PC-9 (cell line): Measurements from ENCODE around the gene STX2.

Source experiments
- EZH2 ChIP-seq: fragments of 200-600 bp; sonication (generic); IDR thresholded peaks from 2 replicates; pipeline ENCODE4 v1.8.0; 2017; ENCODE audit warnings: antibody characterized with exemption, low read depth
- TF ChIP-seq, protein P1 (sequence below): fragments of 200-600 bp; sonication (generic); conservative IDR thresholded peaks from 2 replicates; pipeline ENCODE4 v1.6.1; 2017; ENCODE audit warnings: mixed run types, antibody characterized with exemption, mild to moderate bottlenecking, moderate library complexity

- TF ChIP-seq, protein P1, sequence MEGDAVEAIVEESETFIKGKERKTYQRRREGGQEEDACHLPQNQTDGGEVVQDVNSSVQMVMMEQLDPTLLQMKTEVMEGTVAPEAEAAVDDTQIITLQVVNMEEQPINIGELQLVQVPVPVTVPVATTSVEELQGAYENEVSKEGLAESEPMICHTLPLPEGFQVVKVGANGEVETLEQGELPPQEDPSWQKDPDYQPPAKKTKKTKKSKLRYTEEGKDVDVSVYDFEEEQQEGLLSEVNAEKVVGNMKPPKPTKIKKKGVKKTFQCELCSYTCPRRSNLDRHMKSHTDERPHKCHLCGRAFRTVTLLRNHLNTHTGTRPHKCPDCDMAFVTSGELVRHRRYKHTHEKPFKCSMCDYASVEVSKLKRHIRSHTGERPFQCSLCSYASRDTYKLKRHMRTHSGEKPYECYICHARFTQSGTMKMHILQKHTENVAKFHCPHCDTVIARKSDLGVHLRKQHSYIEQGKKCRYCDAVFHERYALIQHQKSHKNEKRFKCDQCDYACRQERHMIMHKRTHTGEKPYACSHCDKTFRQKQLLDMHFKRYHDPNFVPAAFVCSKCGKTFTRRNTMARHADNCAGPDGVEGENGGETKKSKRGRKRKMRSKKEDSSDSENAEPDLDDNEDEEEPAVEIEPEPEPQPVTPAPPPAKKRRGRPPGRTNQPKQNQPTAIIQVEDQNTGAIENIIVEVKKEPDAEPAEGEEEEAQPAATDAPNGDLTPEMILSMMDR: no peak
- TF ChIP-seq EZH2: no peak
Observed at GRCh38 chr12:130793554-130793849, 45.5 kb downstream of the STX2 start.
